RPMI7951 (cell line): ENCODE results near the gene NTHL1. TPM values are rescaled to one million over a fixed set of nuclear protein-coding genes. Genes with fewer than 3 reads are reported as not detected.
A peak's percentile ranks its signal among the peaks of the same experiment; 100 is the strongest.
"Not testable (repeated sequence)": the region's sequence is repeated elsewhere in the genome, so short reads cannot be mapped to it uniquely, and the experiment has no call there.

ENCODE experiments used
- DNase-seq: peaks from one replicate; pipeline ENCODE4 v3.0.0-alpha.2; 2012; ENCODE audit warnings: low read depth
- total RNA-seq: library from RNA; depleted of rRNA; stranded (reverse); fragments of >200 nt; shearing (Covaris generic); gene quantifications from 2 replicates; pipeline ENCODE4 v1.2.3, GENCODE V29; 2014

NTHL1 gene
- total RNA-seq, 1 experiment from 2014 or later, result 24.8 TPM

GRCh38 chr16:2042171-2042985 is 5.3 kb downstream of the NTHL1 start:
- DNase-seq, result no peak

- peak; percentile 82 for DNase-seq
Measured at GRCh38 chr16:2040787-2041522, 6.7 kb downstream of the NTHL1 start.

GRCh38 chr16:2040041-2040786 is 7.4 kb downstream of the NTHL1 start:
- DNase-seq, result peak; percentile 48

GRCh38 chr16:2039274-2040031 is 8.2 kb downstream of the NTHL1 start:
- peak; percentile 89 for DNase-seq

- DNase-seq, result no peak
Measured at GRCh38 chr16:2038382-2039231, 9.0 kb downstream of the NTHL1 start.

GRCh38 chr16:2037647-2038381 is 9.8 kb downstream of the NTHL1 start:
- DNase-seq, result no peak

- no peak for DNase-seq
Measured at GRCh38 chr16:2037115-2037514, 10.5 kb downstream of the NTHL1 start.

GRCh38 chr16:2036200-2036966 is 11.3 kb downstream of the NTHL1 start:
- no peak for DNase-seq

- DNase-seq, result peak; percentile 51
Measured at GRCh38 chr16:2035431-2036199, 12.0 kb downstream of the NTHL1 start.

GRCh38 chr16:2034696-2035430 is 12.8 kb downstream of the NTHL1 start:
- no peak for DNase-seq

GRCh38 chr16:2033909-2034695 is 13.5 kb downstream of the NTHL1 start:
- DNase-seq, result not testable (repeated sequence)

- DNase-seq, result peak; percentile 71
Measured at GRCh38 chr16:2033057-2033908, 14.4 kb downstream of the NTHL1 start.

GRCh38 chr16:2032285-2033056 is 15.2 kb downstream of the NTHL1 start:
- DNase-seq, result peak; percentile 64

GRCh38 chr16:2031081-2031577 is 16.5 kb downstream of the NTHL1 start:
- no peak for DNase-seq

- no peak for DNase-seq
Measured at GRCh38 chr16:2030036-2030435, 17.6 kb downstream of the NTHL1 start.
